B cell (primary cell): ENCODE results near the gene PEX11G.

ENCODE experiments used
- EZH2 ChIP-seq: IDR thresholded peaks from 2 replicates; pipeline ENCODE4 v1.6.1; 2012; ENCODE audit warnings: borderline replicate concordance, low read depth, mild to moderate bottlenecking, moderate library complexity, low read length; ENCODE audit not compliant: insufficient read depth, poor library complexity, severe bottlenecking
- TF ChIP-seq, protein P1 (sequence below): fragments of 200-600 bp; IDR thresholded peaks from one replicate; pipeline ENCODE4 v1.8.0; 2022; ENCODE audit warnings: antibody characterized with exemption, mild to moderate bottlenecking

- TF ChIP-seq EZH2 = no peak
- TF ChIP-seq, protein P1, sequence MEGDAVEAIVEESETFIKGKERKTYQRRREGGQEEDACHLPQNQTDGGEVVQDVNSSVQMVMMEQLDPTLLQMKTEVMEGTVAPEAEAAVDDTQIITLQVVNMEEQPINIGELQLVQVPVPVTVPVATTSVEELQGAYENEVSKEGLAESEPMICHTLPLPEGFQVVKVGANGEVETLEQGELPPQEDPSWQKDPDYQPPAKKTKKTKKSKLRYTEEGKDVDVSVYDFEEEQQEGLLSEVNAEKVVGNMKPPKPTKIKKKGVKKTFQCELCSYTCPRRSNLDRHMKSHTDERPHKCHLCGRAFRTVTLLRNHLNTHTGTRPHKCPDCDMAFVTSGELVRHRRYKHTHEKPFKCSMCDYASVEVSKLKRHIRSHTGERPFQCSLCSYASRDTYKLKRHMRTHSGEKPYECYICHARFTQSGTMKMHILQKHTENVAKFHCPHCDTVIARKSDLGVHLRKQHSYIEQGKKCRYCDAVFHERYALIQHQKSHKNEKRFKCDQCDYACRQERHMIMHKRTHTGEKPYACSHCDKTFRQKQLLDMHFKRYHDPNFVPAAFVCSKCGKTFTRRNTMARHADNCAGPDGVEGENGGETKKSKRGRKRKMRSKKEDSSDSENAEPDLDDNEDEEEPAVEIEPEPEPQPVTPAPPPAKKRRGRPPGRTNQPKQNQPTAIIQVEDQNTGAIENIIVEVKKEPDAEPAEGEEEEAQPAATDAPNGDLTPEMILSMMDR = no peak
These were observed 41.2 kb downstream of the PEX11G start for GRCh38 chr19:7447648-7448047.
